HK-2 (cell line): ENCODE measurements around the gene PIK3CG.
"Not testable (repeated sequence)": the region's sequence is repeated elsewhere in the genome, so short reads cannot be mapped to it uniquely, and the experiment has no call there.

Source experiments
- DNase-seq: peaks from one replicate; pipeline ENCODE4 v3.0.0-alpha.2; 2018; ENCODE audit not compliant: unreplicated experiment

The PIK3CG gene

GRCh38 chr7:106887421-106887820 lies 22.3 kb downstream of the PIK3CG start:
- DNase-seq: no peak

GRCh38 chr7:106888204-106888603 lies 23.1 kb downstream of the PIK3CG start:
- no peak for DNase-seq

- no peak for DNase-seq
Observed at GRCh38 chr7:106890952-106891351, 25.9 kb downstream of the PIK3CG start.

GRCh38 chr7:106891548-106892410 lies 26.7 kb downstream of the PIK3CG start:
- no peak for DNase-seq

- no peak for DNase-seq
Observed at GRCh38 chr7:106893591-106893990, 28.5 kb downstream of the PIK3CG start.

GRCh38 chr7:106895246-106895864 lies 30.3 kb downstream of the PIK3CG start:
- no peak for DNase-seq

GRCh38 chr7:106896231-106896630 lies 31.1 kb downstream of the PIK3CG start:
- DNase-seq: no peak

GRCh38 chr7:106897553-106897952 lies 32.5 kb downstream of the PIK3CG start:
- DNase-seq: not testable (repeated sequence)

GRCh38 chr7:106898967-106899366 lies 33.9 kb downstream of the PIK3CG start:
- not testable (repeated sequence) for DNase-seq

- no peak for DNase-seq
Observed at GRCh38 chr7:106901828-106902441, 36.9 kb downstream of the PIK3CG start.

GRCh38 chr7:106905734-106906133 lies 40.7 kb downstream of the PIK3CG start:
- no peak for DNase-seq

- DNase-seq: no peak
Observed at GRCh38 chr7:106911959-106912358, 46.9 kb downstream of the PIK3CG start.

GRCh38 chr7:106914018-106914607 lies 49.0 kb downstream of the PIK3CG start:
- DNase-seq: no peak

GRCh38 chr7:106915407-106915806 lies 50.3 kb downstream of the PIK3CG start:
- no peak for DNase-seq

- no peak for DNase-seq
Observed at GRCh38 chr7:106915873-106916272, 50.8 kb downstream of the PIK3CG start.

GRCh38 chr7:106916679-106917078 lies 51.6 kb downstream of the PIK3CG start:
- no peak for DNase-seq

GRCh38 chr7:106918991-106919390 lies 53.9 kb downstream of the PIK3CG start:
- no peak for DNase-seq

GRCh38 chr7:106924468-106924867 lies 59.4 kb downstream of the PIK3CG start:
- DNase-seq: not testable (repeated sequence)

GRCh38 chr7:106926892-106927291 lies 61.8 kb downstream of the PIK3CG start:
- DNase-seq: no peak

- DNase-seq: no peak
Observed at GRCh38 chr7:106927536-106927935, 62.5 kb downstream of the PIK3CG start.

- not testable (repeated sequence) for DNase-seq
Observed at GRCh38 chr7:106929616-106930015, 64.5 kb downstream of the PIK3CG start.

GRCh38 chr7:106936236-106936635 lies 71.2 kb downstream of the PIK3CG start:
- no peak for DNase-seq
